Type B pancreatic cell (in vitro differentiated cells): ENCODE data around the gene SLCO2A1. TPM values are rescaled to one million over a fixed set of nuclear protein-coding genes. Genes with fewer than 3 reads are reported as not detected.

Source experiments
- DNase-seq: peaks from one replicate; pipeline ENCODE4 v3.0.0; 2021; ENCODE audit warnings: mixed read lengths; ENCODE audit not compliant: unreplicated experiment; ENCODE audit errors: extremely low spot score
- H3K27ac Mint-ChIP-seq: 2 replicates; pipeline ENCODE4 v1.8.0; 2021; ENCODE audit warnings: mild to moderate bottlenecking, mixed read lengths
- H3K27me3 Mint-ChIP-seq: 2 replicates; pipeline ENCODE4 v1.8.0; 2021; ENCODE audit warnings: mixed read lengths
- H3K36me3 Mint-ChIP-seq: 2 replicates; pipeline ENCODE4 v1.8.0; 2021; ENCODE audit warnings: mixed read lengths
- H3K4me1 Mint-ChIP-seq: one replicate; pipeline ENCODE4 v1.8.0; 2021; ENCODE audit warnings: mixed read lengths; ENCODE audit not compliant: unreplicated experiment
- H3K4me3 Mint-ChIP-seq: 2 replicates; pipeline ENCODE4 v1.8.0; 2021; ENCODE audit warnings: mild to moderate bottlenecking, mixed read lengths
- H3K9me3 Mint-ChIP-seq: 2 replicates; pipeline ENCODE4 v1.8.0; 2021; ENCODE audit warnings: mixed read lengths
- CTCF ChIP-seq: fragments of 200-600 bp; sonication (generic); conservative IDR thresholded peaks from 2 replicates; pipeline ENCODE4 v1.5.0; 2021; ENCODE audit warnings: antibody characterized with exemption, mild to moderate bottlenecking
- total RNA-seq: library from RNA; stranded (reverse); gene quantifications from 2 replicates; pipeline ENCODE4 v1.2.1, GENCODE V29; 2021; ENCODE audit warnings: low replicate concordance

SLCO2A1 gene
- total RNA-seq, 1 donor from 2014 or later, result 3.8 TPM

DNA sequence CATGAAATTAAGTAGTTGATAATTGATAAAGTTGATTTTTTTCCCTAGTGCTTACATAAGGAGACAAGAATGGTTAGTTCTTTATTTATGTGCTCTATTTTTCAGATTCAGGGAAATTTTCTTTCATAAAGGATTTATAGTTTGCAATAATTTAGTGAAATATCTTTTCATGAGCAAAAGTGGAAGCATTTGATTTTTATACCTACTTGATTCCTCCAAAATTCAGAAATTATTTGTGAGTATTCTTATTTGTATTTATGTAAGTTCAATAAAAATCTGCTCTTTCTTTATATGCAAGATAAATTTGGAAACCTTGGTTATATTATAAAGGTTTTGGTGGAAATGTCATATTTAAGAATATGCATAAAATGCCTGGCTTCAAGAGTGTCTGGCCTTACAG, 14.7 kb upstream of the SLCO2A1 start:
- DNase-seq, result no peak
- peaks cover 20% of the 10 kb centered on the region for H3K9me3 Mint-ChIP-seq
- no peak overlapping the region for H3K27ac Mint-ChIP-seq
- H3K4me3 Mint-ChIP-seq, result no peak overlapping the region
- no peaks in the 10 kb centered on the region for H3K36me3 Mint-ChIP-seq
- H3K4me1 Mint-ChIP-seq, result no peaks in the 10 kb centered on the region
- TF ChIP-seq CTCF, result no peak
- no peaks in the 10 kb centered on the region for H3K27me3 Mint-ChIP-seq

DNA sequence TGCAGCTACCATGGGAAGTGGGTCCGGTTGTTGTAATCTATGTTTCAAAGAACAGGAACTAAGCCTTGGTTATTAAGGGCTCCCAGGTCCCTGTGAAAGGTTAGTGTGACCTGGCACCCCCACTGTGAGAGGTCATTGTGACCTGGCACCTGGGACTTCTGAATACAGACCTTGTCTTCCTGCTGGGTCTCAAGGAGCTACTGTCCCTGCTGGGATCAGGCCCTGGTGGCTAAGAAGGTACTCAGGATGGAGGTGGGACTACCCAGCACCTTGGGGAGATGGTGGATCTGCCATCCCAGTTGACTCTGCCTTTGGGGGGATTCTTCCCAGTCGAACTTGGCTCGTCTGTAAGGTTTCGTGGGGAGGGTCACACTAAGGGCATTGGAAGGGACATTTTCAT, 10.3 kb upstream of the SLCO2A1 start:
- no peak for DNase-seq
- no peaks in the 10 kb centered on the region for H3K36me3 Mint-ChIP-seq
- H3K4me1 Mint-ChIP-seq, result no peaks in the 10 kb centered on the region
- H3K9me3 Mint-ChIP-seq, result peaks cover 12% of the 10 kb centered on the region
- no peaks in the 10 kb centered on the region for H3K27me3 Mint-ChIP-seq
- no peak for TF ChIP-seq CTCF
- no peak overlapping the region for H3K4me3 Mint-ChIP-seq
- H3K27ac Mint-ChIP-seq, result no peak overlapping the region

DNA sequence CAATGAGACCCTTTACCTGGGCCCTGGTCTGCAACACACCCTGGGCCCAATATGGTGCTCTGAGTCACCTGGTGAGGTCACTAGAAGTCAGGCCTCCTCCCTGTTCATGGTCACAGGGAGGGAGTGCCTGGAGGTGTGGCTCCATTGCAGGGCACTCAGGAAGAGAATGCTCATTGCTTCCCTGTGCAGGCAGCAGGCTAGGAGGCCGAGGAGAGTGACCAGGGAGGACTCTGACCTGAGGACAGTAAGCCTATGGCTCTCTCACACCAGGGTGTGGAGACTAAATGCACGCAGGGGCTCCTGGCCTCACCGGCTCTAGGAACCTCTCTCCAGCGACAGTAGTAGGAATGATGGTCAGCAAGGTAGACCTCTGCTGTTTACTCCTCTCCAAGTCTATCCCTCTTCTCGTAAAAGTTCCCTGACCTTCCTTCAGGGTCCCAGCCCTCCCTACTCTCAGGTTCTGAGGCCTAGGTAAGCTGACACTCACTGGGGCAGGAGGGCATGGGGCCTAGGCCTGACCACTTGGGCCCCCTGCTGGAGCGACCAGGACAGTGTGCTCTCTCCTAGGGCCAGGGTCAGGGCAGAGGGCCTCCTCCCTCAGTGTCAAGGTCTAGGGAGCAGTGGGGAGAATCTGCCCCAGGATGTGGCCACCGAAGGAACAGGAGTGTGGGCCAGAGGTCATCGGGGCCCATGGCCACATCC, 9.6 kb upstream of the SLCO2A1 start:
- peak overlapping the region; percentile 66 for H3K27ac Mint-ChIP-seq
- H3K36me3 Mint-ChIP-seq, result no peaks in the 10 kb centered on the region
- no peak for DNase-seq
- no peak for TF ChIP-seq CTCF
- H3K27me3 Mint-ChIP-seq, result no peaks in the 10 kb centered on the region
- H3K4me3 Mint-ChIP-seq, result no peak overlapping the region
- H3K9me3 Mint-ChIP-seq, result peaks cover 12% of the 10 kb centered on the region
- H3K4me1 Mint-ChIP-seq, result no peaks in the 10 kb centered on the region

DNA sequence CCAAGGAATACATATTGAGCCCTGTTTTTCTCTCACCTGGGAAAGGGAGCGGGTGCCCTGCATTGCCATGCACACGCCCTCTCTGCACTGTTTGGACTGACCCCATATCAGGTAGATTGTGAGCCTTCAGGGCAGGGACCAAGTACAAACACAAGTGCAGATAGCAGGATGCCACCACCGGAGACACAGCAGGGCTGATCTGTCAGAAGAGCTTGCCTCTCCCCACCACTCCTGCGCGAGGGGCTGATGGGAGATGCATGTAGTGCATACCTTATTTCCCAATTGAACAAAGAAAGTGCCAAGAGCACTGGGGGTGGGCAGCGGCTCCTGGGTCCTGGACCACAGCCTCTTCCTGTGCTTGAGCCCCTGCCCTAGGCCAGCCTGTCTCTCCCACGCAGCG, 9.0 kb upstream of the SLCO2A1 start:
- peak overlapping the region; percentile 66 for H3K27ac Mint-ChIP-seq
- no peaks in the 10 kb centered on the region for H3K4me1 Mint-ChIP-seq
- no peaks in the 10 kb centered on the region for H3K36me3 Mint-ChIP-seq
- DNase-seq, result no peak
- H3K27me3 Mint-ChIP-seq, result no peaks in the 10 kb centered on the region
- H3K9me3 Mint-ChIP-seq, result peaks cover 12% of the 10 kb centered on the region
- H3K4me3 Mint-ChIP-seq, result no peak overlapping the region
- no peak for TF ChIP-seq CTCF

GRCh38 chr3:134038071-134038491, 8.4 kb upstream of the SLCO2A1 start:
- H3K27ac Mint-ChIP-seq, result peak overlapping the region; percentile 66

More at GRCh38 chr3:134038071-134038491, 8.4 kb upstream of the SLCO2A1 start:
- Mint-ChIP-seq H3K36me3 (no peaks in the 10 kb centered on the region), H3K9me3 (peaks cover 12% of the 10 kb centered on the region), H3K27me3 (peaks cover 4% of the 10 kb centered on the region), H3K4me1 (no peaks in the 10 kb centered on the region), H3K4me3 (no peak overlapping the region)
- TF ChIP-seq CTCF, result no peak
- DNase-seq, result no peak
